Mucosa of descending colon (tissue), 3 donors: Measurements from ENCODE around the gene DPH2. TPM values are rescaled to one million over a fixed set of nuclear protein-coding genes. Genes with fewer than 3 reads are reported as not detected.
A peak's percentile ranks its signal among the peaks of the same experiment; 100 is the strongest.

ENCODE experiments used
- ATAC-seq: fragments of 200-7000 bp; cut with Tn5 transposase; one replicate; pipeline ENCODE4 v1.9.1; 2020; ENCODE audit warnings: mild to moderate bottlenecking, moderate library complexity
- DNase-seq, 3 donors: peaks; one replicate each; pipeline ENCODE4 v3.0.0-alpha.2; 2020
- H3K36me3 ChIP-seq: fragments of 200-600 bp; one replicate; pipeline ENCODE4 v1.8.0; 2021; ENCODE audit warnings: low read depth, mild to moderate bottlenecking
- H3K4me1 ChIP-seq: fragments of 200-600 bp; one replicate; pipeline ENCODE4 v1.8.0; 2021; ENCODE audit warnings: low read depth, mild to moderate bottlenecking
- H3K4me3 ChIP-seq: fragments of 200-600 bp; one replicate; pipeline ENCODE4 v1.8.0; 2021; ENCODE audit warnings: mild to moderate bottlenecking
- H3K9me3 ChIP-seq: fragments of 200-600 bp; one replicate; pipeline ENCODE4 v1.8.0; 2021; ENCODE audit warnings: mild to moderate bottlenecking
- intact Hi-C, 2 donors: fragments of 100-400 bp; cut with DNase I in 1 of 2; cut with micrococcal nuclease in 1 of 2; formaldehyde crosslinking; loops; one replicate each; pipeline versions ENCODE4 v1.11.0 to v1.11.1; 2022; cut with DNase I, micrococcal nuclease
- total RNA-seq, 3 donors: library from RNA; stranded (reverse); fragmentation: NEBNext Ultra II Directional in 2 of 3; extraction: Animal tissue kit (Norgen Biotek cat#: 25700) in 2 of 3; gene quantifications; one replicate each; pipeline versions ENCODE4 v1.2.1 to v1.2.4, GENCODE V29; 2021 to 2023
- TF ChIP-seq, protein P1 (sequence below): fragments of 200-600 bp; IDR thresholded peaks from one replicate; pipeline ENCODE4 v1.8.0; 2022; ENCODE audit warnings: antibody characterized with exemption, mild to moderate bottlenecking
- donor health status: DM: no; HTN: no; CAD: no; lungs with moderate emphysema.
- donor health status: DM: no; HTN: no; CAD: no.
- donor health status: DM: no; HTN: yes; CAD: no.

DPH2 gene
- total RNA-seq, 3 donors from 2014 or later = 16.5 to 23.3 (median 17.9) TPM

DNA sequence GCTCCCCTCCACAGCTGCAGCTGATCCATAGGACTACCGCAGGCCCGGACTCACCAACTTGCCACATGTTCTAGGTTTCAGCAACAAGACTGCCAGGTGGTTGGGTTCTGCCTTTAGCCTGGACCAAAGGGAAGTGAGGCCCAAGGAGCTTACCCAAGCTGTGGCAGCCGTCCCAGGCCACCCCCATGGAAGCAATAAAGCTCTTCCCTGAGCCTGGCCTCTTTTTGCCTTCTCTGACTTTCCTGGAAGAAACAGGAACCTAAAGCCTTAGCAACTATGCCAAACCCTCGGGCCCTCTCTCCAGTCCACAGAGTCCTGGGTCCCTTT, 38.9 kb upstream of the DPH2 start:
- DNase-seq (no peak), ATAC-seq (no peak)
- intact Hi-C loops = no loop called here
- H3K36me3 ChIP-seq = no peaks in the 10 kb centered on the region
- H3K4me1 ChIP-seq = peaks cover 20% of the 10 kb centered on the region
- no peaks in the 10 kb centered on the region for H3K9me3 ChIP-seq
- no peak overlapping the region for H3K4me3 ChIP-seq
- TF ChIP-seq, protein P1, sequence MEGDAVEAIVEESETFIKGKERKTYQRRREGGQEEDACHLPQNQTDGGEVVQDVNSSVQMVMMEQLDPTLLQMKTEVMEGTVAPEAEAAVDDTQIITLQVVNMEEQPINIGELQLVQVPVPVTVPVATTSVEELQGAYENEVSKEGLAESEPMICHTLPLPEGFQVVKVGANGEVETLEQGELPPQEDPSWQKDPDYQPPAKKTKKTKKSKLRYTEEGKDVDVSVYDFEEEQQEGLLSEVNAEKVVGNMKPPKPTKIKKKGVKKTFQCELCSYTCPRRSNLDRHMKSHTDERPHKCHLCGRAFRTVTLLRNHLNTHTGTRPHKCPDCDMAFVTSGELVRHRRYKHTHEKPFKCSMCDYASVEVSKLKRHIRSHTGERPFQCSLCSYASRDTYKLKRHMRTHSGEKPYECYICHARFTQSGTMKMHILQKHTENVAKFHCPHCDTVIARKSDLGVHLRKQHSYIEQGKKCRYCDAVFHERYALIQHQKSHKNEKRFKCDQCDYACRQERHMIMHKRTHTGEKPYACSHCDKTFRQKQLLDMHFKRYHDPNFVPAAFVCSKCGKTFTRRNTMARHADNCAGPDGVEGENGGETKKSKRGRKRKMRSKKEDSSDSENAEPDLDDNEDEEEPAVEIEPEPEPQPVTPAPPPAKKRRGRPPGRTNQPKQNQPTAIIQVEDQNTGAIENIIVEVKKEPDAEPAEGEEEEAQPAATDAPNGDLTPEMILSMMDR = no peak

DNA sequence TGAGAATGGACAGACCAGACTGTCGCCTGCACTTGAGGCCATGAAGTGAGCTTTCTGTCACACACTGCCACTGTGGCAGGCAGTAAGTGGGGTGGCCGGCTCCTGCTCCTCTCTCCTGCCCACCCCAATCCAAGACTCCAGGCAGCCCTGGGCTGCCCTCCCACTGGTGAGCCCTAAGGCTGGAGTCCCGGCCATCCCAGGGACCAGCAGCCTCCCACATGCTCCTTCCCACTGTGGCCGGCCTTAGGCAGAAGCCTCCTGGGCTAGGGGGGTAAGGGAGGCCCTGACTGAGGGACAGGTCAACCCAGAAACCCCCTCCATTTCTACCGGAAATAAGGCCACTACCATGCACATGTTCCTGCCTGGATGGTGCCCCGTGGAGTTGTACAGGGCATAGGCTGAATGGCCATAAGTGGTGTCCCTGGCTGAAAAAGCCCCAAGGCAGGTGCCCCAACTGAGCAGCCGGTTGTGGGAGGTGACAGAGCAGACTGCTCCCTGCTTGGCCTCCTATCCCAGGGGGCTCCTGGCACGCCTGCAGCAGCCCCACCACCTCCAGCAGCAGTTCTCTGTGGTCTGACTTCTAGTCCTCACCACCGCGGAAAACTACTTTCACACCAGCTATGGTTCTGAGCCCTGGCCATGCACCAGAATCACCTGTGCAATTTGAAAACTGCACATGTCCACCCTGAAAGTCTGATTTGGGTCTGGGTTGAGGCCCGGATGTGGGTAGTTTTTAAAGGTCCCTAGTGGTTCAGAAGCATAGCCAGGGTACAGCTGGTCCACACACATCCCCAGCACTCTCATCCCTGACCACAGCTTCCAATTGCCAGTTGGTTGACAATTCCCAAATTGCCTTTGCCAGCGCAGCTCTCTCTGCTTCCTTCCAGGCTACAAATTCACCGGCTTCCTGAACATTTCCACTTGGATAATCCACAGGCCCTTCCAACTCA, 37.8 kb upstream of the DPH2 start:
- TF ChIP-seq, protein P1 = no peak
- H3K9me3 ChIP-seq = no peaks in the 10 kb centered on the region
- no peak for DNase-seq
- H3K36me3 ChIP-seq = no peaks in the 10 kb centered on the region
- no peak overlapping the region for H3K4me3 ChIP-seq
- ATAC-seq = no peak
- intact Hi-C loops = no loop called here
- H3K4me1 ChIP-seq = peaks cover 20% of the 10 kb centered on the region

DNA sequence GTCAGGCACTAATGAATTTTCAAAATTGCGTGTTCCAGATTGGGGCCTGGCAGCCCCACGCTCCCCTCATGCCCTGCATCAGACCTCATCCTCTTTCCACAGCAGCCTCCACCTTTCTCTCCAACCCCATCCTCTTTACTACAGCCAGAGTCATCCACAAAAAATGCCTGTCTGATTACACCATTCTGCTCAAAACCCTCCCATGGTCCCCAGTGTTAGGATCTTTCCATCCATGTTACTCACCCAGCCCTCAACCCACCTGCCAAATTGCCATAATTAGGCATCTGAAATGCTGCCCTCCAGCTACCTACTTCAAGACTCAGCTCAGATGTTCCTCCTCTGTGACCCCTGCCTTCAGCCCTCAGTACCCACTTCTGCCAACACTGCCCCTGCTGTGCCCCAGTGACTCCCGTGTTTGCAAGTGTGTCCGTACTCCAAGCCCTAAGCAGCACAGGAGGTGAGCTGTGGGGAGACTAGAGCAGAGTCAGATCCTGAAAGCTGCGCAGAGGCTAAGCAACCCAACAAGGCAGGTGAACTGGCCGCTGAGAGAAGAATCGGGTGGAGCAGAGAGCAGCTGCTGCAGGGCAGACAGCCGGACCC, 36.9 kb upstream of the DPH2 start:
- ATAC-seq = no peak
- Histone ChIP-seq H3K4me1 (peaks cover 20% of the 10 kb centered on the region), H3K4me3 (no peak overlapping the region), H3K36me3 (no peaks in the 10 kb centered on the region), H3K9me3 (no peaks in the 10 kb centered on the region)
- TF ChIP-seq, protein P1 = no peak
- intact Hi-C loops = no loop called here
- no peak for DNase-seq

DNA sequence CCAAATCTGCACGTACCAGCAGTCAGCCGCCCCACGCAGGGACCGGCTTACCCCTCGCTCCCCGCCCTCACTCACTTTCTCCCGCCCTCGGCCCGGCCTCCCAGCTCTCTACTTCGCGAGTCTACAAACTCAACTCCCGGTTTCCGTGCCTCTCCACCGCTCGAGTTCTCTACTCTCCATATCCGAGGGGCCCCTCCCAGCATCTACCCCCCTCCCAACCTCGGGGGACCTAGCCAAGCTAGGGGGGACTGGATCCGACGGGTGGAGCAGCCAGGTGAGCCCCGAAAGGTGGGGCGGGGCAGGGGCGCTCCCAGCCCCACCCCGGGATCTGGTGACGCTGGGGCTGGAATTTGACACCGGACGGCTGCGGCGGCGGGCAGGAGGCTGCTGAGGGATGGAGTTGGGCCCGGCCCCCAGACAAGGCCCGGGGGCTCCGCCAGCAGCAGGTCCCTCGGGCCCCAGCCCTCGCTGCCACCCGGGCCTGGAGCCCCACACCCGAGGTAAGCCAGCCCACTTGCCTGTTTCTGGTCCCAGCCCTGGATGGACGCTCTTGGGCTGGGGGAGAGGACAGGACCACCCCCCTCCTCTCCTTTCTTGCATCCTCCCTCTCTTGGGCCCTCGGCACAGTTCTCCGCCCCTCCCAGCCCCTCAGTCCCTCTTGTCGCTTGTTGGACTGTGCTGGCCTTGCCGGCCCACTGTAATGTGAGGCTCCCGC, 36.3 kb upstream of the DPH2 start, which contains the start of gene ARTN:
Gene ARTN, plus strand, starts transcription at position 416 of the 715 bp plus-strand sequence. CDS start 1,856 bp downstream, outside the sequence.
- H3K9me3 ChIP-seq = no peaks in the 10 kb centered on the region
- no peak within 1 kb of the TSS for H3K4me3 ChIP-seq
- TF ChIP-seq, protein P1 = no peak
- no peaks in the 10 kb centered on the region for H3K36me3 ChIP-seq
- peak; percentile 47 for ATAC-seq
- peak; percentile 42 to 76 (median 61) for DNase-seq
- intact Hi-C loops = loop anchor here (2.0 kb wide), 1 partner anchor 171 kb away; no protein-coding TSS in a partner anchor
- H3K4me1 ChIP-seq = peaks cover 20% of the 10 kb centered on the region

DNA sequence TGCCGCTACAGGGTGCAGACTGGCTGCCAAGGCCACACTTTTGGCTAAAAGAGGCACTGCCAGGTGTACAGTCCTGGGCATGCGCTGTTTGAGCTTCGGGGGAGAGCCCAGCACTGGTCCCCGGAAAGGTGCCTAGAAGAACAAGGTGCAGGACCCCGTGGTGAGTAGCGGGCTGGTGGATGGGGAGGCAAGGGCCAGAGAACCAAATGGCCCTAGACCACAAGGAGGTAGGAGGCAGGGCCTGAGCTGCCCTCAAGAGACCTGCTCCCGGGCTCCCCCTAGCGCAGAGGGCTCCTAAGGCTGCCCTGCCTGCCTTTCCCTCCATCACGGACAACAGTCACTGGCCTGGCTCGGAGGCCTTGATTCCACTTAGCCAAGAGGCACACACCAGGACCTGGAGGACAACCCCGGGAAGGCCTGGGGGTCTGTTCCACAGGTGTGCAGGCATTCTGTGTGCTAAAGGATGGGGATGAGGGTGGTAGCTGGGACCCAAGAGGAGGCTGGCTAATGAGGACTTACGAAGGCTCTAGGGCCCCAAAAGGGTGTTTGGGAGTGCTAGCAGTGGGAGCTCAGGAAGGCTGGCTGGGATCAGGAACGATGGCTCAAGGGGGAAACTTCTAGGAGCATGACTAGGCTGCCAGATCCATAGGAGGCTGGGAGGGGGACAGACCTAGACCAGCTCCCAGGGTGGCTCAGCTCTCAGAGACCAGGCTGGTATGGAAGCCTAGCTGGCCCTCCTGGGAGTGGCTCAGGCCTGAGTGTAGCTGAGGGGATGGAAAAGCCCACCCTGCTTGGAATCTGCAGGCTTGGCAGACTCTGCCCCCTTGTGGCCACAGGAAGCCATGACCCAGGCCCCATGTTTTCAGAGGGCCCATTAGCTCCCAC, 35.5 kb upstream of the DPH2 start:
- intact Hi-C loops = loop anchor here (2.0 kb wide), 1 partner anchor 172 kb away; no protein-coding TSS in a partner anchor
- peak; percentile 82 to 88 (median 85) for DNase-seq
- TF ChIP-seq, protein P1 = peak; percentile 69
- Histone ChIP-seq H3K4me3 (no peak overlapping the region), H3K9me3 (no peaks in the 10 kb centered on the region), H3K4me1 (peaks cover 20% of the 10 kb centered on the region), H3K36me3 (no peaks in the 10 kb centered on the region)
- ATAC-seq = peak; percentile 72
